ENCODE measurements around the gene RHBDD3.
"Not testable (repeated sequence)": the region's sequence is repeated elsewhere in the genome, so short reads cannot be mapped to it uniquely, and the experiment has no call there.

The RHBDD3 gene

DNA sequence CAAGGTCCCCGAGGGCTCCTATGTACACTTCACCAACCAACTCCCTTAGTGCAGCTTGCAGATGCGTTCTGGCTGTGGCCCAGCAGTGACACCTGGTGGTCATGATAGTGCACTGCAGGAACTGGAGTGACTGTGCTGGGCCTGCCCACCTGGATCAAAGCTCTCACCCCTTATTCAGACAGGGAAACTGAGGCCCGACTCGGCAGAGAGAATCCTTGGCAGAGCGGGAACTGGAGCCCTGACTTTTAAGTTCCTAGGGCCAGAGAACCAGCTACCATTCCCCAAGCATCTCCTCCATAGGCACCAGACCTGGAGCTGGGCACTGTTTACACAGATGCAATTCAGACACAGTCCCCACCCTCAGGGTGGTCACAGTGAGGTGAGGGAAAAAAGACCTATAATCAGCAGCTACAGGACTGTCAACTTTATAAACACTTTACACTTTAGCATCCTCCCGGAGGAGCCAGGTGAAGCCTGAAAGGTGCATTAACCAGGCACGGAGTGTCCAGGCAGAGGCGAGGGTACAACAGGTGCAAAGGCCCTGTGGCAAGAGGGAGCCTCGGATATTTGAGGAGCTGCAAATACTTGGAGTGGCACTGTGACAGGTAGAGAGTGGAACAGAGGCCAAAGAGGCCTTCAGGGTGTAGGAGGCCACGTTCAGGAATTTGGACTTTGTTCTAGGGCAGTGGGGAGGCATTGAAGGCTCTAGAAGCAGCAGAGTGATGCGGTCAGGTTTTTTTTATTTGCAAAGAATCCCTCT is 22.0 kb downstream of the RHBDD3 start:
- DNase-seq = peak; percentile 28

GRCh38 chr22:29244785-29245625 is 22.8 kb downstream of the RHBDD3 start:
- DNase-seq = no peak

DNA sequence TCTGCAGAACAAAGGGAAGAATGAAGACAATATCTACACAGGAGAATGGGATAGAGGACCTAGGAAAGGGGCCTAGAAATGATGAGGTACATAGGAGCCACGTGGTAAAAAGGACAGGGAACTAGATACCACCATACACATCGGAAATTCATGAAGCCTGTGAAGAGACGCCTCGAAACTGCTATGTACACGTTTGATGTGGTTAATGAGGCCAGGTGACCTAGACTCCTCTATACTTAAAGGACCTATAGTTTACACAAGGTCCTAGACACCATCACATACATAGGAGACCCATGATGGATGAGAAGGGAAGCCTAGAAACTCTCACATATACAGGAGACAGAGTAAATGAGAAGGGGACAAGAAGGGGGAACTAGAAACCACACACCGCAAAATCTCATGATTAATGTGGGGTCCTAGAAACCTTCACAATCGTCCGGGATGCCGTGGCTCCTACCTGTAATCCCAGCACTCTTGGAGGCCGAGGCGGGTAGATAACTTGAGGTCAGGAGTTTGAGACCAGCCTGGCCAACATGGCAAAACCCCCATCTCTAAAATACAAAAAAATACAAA is 23.8 kb downstream of the RHBDD3 start:
- no peak for DNase-seq

DNA sequence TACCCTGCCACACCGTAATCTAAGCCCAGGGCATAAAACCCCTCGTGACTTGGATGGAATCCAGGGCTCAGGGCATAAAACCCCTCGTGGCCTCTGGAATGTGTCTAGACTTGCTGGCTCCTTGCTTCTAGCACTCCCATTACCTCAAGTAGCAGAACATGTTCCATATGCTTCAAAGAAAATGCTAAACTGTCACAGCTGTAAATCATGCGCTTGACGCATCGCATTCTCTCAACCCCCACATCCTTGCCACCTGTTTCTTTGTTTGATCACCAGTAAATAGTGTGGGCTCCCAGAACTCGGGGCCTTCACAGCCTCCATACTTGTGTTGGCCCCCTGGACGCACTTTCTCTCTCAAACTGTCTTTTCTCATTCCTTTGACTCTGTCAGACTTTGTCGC is 27.3 kb downstream of the RHBDD3 start:
- peak; percentile 50 for DNase-seq

DNA sequence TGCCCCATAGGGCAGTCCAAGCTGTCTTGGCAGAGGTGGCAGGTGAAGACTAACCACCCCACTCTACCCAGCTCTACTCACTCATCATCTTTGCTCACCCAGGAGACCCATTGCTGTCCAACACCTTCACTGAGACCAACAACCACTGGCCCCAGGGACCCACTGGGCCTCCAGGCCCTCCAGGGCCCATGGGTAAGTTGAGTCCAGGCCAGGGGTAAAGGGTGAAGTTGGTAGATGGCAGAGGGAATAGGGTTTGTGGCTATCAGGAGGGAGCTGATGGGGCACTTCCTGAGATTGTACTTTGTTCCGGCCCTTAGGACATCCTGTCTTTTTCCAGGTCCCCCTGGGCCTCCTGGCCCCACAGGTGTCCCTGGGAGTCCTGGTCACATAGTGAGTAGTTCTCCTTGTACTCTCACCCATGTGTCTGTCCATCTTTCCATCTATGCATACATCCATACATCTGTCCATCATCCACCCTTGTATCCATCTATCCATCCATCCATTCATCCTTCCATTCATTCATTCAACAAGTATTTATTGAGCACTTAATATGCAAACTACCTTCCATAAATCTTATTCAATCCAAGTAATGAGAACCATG is 34.4 kb downstream of the RHBDD3 start:
- DNase-seq = no peak

DNA sequence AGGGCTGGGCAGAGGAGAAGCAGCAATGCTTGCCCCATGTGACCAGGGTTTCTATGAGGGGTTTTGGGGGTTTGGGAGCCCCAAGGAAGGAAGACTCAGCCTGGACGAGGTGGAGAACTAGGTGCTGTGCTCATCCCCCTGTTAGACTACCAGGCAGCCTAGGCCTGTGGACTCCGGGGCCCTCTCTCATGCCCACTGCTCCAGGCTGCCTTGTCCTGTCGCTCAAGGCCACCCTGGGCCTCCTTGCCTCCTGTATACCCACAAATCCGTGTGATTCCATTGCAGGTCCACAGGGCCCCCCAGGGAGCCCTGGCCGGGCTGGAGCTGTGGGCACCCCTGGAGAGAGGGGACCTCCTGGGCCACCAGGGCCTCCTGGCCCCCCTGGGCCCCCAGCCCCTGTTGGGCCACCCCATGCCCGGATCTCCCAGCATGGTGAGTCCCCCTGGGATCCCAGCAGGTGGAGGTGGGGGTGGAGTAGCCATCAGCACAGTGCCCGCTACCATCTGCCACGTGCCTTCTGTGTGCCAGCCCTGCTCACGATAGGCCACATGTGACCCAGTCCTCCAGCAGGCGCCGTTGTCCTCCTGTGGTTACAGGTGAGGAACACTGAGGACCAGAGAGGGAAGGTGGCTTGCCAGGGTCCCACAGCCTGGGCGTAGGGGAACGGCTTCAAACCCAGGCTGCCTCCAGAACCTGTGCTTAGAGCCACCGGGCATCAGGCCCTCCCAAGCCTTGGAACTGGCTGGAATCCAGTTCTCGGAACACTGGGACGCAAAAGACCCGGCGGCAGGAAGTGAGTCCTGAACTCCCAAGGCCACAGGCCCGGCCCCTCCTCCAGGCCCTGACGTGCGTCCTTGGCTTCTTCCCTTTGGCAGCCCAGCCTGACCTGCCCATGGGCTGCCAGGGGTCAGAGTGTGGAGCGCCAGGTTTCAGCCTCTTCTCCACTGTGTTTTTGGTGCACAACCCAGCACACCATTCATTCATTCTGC is 35.5 kb downstream of the RHBDD3 start:
- DNase-seq = no peak

DNA sequence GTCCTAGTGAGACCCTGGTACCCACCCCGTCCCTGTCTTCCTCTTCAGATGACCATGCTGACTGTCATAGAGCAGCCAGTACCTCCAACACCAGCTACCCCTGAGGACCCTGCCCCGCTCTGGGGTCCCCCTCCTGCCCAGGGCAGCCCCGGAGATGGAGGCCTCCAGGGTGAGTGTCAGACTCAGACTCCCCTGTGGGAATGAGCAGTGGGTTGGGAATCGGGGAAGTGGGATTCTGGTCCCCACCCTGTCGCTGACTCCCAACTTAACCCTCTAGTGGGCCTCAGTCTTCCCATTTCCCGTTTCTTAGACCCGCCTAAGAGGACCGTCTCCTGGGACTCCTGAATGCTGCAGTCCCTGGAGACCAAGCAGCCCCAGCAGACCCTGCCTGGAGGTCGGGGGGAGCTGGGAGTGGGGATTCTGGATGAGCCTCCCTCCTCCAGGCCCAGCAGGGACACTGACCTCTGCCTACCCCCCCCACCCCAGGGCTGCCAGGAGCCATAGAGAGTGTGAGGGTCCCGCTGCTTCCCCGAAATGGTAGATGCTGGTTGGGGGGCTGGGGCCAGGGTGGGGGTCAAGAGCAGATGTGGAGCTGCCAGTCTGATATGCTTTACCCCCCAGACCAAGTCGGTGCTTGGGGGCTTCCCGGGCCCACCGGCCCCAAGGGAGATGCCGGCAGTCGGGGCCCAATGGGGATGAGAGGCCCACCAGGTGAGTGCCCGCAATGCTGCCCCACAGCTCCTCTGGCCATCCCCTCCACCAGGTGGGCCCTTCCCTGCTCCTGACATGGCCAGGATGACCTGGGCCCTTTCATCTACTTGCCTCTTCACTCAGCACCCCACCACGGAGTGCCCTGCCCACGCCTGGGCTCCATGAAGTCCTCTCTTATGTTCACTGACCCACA is 36.6 kb downstream of the RHBDD3 start:
- no peak for DNase-seq

GRCh38 chr22:29226351-29226981 is 41.3 kb downstream of the RHBDD3 start:
- no peak for DNase-seq

DNA sequence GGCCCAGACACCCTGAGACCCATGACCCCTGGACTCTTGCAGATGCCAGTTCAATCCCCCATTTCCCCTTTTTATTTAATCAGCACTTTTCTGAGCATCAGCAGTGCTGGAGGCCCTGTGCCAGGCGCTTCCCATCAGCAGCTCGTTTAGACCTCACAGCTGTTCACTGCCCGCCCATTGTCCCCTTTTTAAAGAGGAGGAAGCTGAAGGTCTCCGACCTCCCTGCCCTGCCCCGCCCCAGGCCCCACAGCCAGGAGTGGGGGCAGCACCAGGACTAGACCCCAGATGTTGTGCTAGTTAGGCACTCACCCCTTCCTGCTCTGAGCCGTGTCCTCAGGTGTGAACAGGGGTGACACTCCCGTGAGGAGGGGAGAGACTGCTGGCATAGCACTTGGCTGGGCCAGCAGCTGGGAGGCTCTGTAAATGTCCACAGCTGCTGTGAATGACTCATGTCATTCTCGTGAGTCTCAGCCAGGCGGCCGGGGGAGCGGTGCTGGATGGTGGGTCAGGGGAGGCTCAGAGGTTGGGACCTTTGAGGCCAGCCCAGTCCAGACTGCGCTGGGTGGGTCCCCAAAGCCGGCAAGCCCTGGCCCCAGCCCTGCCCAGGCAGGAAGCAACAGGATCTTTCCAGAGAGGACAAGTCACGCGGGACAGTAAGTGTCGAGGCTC is 42.2 kb downstream of the RHBDD3 start:
- no peak for DNase-seq

GRCh38 chr22:29224859-29225410 is 42.8 kb downstream of the RHBDD3 start:
- no peak for DNase-seq

DNA sequence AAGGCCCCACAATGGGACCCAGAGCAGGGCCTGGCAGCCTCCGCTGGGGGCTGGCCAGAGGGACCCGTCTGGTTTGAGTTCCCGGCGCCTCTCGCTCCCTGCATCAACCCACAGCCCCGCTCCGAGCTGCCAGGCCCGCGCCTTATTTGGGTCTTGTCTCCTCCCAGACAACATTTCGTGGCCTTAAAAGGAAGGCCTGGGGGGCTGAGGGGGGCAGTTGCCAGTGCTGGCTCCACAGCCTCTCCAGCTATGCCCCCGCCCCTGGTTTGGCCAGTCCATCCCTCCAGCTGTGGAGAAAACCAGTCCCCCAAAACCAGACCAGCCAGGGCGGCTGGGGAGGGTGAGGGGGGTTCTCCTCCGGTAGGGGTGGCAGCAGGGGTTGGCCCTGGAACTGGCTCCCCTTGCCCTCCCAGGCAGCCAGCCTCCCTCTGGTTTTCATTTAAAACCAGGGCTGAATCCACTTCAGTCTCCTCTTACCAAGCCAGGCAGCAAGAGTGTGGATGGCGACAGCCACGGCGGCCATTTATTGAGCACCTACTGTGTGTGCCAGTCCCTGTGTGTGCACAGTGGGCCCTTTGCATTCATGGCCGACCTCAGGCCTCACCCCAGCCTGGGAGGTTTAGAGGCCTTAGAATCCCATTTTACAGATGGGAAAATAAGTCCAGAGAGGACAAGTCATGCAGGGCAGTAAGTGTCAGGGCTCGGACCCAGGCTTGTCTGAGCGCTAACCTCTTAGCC is 43.5 kb downstream of the RHBDD3 start:
- no peak for DNase-seq

- no peak for DNase-seq
Observed at GRCh38 chr22:29219881-29220670, 47.7 kb downstream of the RHBDD3 start.

DNA sequence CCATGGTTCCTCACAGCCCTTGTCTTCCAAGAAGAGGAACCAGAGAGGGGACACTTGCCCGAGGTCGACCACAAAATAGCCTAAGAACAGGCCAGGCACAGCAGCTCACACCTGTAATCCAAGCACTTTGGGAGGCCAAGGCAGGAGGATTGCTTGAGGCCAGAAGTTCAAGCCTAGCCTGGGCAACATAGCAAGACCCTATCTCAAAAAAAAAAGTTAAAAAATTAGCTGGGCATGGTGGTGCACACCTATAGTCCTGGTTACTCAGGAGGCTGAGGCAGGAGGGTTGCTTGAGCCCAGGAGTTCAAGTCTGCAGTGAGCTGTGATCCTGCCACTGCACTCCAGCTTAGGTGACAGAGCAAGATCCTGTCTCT is 48.4 kb downstream of the RHBDD3 start:
- not testable (repeated sequence) for DNase-seq

DNA sequence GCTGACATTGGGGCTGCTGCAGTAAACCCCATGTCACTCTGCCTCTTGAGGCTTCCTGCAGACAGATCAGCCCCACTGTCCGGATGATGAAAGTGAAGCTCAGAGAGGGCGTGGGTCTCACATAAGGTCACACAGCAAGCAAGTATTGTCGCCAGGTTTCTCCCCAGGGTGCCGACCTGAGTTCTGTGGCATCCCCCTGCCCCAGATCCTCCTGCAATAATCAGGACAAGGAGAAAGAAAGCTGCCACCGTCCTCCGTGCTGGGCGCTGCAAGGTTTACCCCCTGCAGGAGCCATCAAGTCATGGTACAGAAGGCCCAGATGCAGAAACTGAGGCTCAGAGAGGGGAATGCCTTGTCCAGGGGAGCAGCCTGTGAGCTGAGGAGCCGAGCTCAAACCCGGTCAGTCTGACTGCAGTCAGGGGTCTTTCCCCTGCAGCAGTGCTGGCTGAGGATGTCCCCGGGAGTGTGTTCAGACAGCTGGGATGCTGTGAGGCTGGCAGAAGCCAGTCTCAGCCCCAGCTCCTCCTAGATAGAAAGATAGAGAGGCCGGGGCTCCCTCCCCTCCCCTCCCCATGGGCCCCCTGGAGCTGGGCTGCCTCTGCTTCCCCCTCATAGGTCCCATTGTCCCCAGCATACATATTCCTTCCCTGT is 48.9 kb downstream of the RHBDD3 start:
- no peak for DNase-seq

DNA sequence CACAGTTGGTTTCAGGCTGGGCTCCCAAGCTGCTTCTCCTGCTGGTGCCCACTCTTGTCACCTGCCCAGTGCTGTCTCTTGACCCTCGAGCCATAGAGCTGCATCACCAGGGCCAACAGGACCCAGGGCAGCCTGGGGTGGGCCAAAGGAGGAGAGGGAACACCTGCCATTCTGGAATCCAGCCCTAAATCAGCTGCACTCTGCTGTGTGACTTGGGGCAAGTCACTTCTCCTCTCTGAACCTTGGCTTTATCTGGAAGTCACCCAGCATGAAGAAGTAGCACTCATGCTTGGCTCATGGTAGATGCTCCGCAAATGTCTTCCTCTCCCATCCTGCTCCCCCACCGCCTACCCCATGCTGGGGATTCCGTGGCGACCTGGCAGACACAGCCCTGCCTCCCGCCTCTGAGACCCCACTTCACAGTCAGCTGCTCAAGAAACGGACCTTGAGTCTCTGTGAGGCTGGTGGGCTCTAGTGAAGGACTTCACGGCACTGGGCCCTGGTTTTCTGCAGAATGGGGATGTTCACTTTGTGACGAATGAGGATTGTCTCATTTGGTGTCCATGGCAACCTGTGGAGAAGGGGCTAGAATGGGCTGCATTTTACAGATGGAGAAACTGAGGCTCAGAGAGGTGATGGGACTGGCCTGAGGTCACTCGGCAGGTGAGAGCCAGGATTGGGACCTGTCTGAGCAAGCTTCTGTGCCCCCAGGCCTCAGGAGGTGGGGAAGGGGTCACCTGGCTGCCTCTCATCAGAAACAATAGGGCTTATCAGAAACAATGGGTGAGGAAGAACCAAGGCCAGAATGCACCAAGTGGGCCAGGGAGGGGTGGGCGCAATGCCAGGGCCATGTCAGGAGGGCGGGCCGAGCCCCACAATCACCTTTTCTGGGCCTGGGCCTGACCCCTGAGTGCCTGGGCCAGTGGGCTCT is 49.7 kb downstream of the RHBDD3 start:
- no peak for DNase-seq

GRCh38 chr22:29216873-29217666 is 50.7 kb downstream of the RHBDD3 start:
- no peak for DNase-seq

All from NCI-H1105 (cell line).